Measurements from ENCODE around the gene THTPA.

DNA sequence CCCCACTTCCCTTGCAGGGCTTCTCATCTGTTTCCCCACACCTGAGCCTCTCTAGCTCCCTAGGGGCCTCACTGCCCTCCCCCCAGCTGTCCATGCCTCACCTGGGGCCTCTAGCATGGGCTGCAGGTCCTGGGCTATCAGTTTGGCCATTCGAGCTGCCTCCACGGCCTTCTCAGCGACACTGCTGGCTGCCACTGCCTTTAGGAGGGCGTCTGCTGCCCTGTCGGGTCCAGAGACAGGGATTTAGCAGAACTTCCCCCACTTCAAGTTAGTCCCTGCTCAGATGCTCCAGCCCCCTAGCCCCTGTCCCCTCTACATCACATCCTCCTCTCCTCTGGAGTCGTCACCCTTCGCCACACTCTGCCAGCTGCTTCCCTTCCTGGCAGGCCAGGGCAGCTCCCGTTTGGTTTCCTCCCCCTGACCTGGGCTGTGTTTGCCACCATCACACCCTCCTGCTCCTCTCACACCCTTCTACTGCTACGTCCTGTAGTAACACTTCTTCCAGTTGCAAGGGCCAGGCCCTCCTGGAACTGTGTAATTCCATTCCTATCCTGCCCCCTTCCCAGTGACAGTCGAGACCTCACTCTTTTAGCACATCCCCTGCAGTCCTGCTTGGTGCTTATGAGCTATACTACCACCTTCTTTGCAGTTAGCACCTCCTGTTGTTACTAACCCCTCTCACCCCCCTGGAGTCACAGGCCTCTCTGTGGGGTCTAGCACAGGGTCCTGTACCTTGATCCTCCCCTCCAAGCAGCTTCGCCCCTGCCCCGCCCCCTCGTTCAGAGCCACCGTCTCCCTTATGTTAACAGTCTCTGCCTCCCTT lies 15.8 kb downstream of the THTPA start:
- TF ChIP-seq, protein P1, sequence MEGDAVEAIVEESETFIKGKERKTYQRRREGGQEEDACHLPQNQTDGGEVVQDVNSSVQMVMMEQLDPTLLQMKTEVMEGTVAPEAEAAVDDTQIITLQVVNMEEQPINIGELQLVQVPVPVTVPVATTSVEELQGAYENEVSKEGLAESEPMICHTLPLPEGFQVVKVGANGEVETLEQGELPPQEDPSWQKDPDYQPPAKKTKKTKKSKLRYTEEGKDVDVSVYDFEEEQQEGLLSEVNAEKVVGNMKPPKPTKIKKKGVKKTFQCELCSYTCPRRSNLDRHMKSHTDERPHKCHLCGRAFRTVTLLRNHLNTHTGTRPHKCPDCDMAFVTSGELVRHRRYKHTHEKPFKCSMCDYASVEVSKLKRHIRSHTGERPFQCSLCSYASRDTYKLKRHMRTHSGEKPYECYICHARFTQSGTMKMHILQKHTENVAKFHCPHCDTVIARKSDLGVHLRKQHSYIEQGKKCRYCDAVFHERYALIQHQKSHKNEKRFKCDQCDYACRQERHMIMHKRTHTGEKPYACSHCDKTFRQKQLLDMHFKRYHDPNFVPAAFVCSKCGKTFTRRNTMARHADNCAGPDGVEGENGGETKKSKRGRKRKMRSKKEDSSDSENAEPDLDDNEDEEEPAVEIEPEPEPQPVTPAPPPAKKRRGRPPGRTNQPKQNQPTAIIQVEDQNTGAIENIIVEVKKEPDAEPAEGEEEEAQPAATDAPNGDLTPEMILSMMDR (IDR thresholded peaks at IDR 0.05): no peak
- TF ChIP-seq NR3C1 (CRISPR knock-in tag; conservative IDR thresholded peaks at IDR 0.05; ENCODE audit: low read depth): no peak
- no peak for TF ChIP-seq NR2C2 (CRISPR knock-in tag; IDR thresholded peaks at IDR 0.05)
- no peak for TF ChIP-seq HMGA2 (CRISPR knock-in tag; IDR thresholded peaks at IDR 0.05)
- no peak for TF ChIP-seq GABPB1 (CRISPR knock-in tag; IDR thresholded peaks at IDR 0.05)
- TF ChIP-seq, protein P2, sequence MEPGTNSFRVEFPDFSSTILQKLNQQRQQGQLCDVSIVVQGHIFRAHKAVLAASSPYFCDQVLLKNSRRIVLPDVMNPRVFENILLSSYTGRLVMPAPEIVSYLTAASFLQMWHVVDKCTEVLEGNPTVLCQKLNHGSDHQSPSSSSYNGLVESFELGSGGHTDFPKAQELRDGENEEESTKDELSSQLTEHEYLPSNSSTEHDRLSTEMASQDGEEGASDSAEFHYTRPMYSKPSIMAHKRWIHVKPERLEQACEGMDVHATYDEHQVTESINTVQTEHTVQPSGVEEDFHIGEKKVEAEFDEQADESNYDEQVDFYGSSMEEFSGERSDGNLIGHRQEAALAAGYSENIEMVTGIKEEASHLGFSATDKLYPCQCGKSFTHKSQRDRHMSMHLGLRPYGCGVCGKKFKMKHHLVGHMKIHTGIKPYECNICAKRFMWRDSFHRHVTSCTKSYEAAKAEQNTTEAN (CRISPR knock-in tag; IDR thresholded peaks at IDR 0.05): no peak
- TF ChIP-seq TP53 (CRISPR knock-in tag; IDR thresholded peaks at IDR 0.05): no peak
- no peak for TF ChIP-seq ZNF396 (CRISPR knock-in tag; IDR thresholded peaks at IDR 0.05; ENCODE audit: borderline replicate concordance)
